Measurements from ENCODE around the gene LRP11.

LRP11 gene

DNA sequence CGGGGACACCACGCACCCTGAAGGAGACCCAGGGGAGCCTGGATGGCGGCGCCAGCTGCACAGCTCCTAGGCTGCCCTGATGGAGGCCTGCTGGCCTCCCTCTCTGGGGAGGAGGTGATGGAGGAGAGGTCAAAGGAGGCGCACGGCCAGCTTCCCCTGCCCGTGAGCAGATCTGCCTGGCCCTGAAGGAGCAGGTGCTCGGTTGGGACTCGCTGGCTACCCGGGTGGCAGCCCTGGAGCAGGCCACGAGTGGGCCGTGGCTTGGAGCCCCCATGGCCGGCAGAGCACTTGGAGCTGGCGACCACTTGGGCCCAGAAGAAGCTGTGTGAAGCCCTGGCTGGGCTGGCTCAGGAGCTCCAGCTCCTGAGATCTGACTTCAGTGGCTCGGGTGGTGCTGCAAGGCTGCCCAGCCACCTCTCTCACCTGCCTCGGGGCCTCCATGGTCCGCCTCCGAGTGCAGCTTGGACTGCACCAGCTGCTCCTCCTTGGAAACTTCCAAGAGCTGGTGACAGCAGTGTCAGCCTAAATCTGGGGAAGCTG is 41.3 kb upstream of the LRP11 start:
- peaks cover 0 to 4% of the 10 kb centered on the region in 2 donors for H3K9me3 ChIP-seq (ENCODE audit: control insufficient read depth in 2 of 2, low read length in 2 of 2)
- no peak overlapping the region for H3K4me3 ChIP-seq (ENCODE audit: low read length in 2 of 2)
- no peak overlapping the region for H3K9ac ChIP-seq (ENCODE audit: low read length in 2 of 2)
- H3K4me1 ChIP-seq (ENCODE audit: control insufficient read depth, insufficient read depth, low read length) = peaks cover 2% of the 10 kb centered on the region
- no peak overlapping the region for H3K27ac ChIP-seq (ENCODE audit: low read length)
- no peaks in the 10 kb centered on the region for H3K27me3 ChIP-seq (ENCODE audit: control insufficient read depth in 1 of 2, insufficient read depth in 2 of 2, low read length in 2 of 2)
- no peaks in the 10 kb centered on the region for H3K36me3 ChIP-seq (ENCODE audit: control insufficient read depth in 2 of 2, insufficient read depth in 2 of 2, low read length in 2 of 2)

DNA sequence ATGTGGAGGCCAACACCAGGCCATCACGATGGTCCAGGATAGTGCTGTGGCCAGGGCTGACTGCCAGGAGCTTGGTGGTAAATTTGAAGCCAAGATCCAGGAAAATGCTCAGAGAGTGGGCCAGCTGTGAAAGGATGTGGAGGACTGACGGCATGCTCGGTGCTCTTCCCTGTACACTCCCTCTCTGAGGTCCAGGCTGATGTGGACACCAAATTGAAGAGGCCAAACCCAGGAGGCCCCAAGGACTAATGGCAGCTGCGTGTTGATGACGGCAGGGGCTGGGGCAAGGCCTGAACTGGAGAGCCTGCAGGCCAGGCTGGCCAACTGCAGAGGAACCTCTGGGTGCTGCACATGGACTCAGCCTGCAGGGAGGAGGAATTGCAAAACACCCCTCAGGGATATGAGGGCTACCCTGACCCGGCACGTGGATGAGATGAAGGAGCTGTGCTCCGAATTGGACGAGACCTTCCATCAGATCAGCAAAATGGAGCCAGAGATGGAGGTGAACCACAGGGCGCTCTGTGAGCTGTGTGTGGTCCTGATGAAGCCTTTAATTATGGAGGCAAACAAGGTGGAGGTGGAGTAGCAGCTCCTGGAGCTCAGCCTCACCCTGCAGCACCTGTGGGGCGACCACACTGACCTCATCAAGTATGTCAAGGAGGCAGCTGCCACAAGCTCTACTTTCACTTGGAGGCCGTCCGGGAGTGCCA is 40.7 kb upstream of the LRP11 start:
- H3K4me1 ChIP-seq (ENCODE audit: control insufficient read depth, insufficient read depth, low read length) = peaks cover 2% of the 10 kb centered on the region
- no peak overlapping the region for H3K9ac ChIP-seq (ENCODE audit: low read length in 2 of 2)
- H3K9me3 ChIP-seq (ENCODE audit: control insufficient read depth in 2 of 2, low read length in 2 of 2) = peaks cover 0 to 4% of the 10 kb centered on the region in 2 donors
- no peak overlapping the region for H3K27ac ChIP-seq (ENCODE audit: low read length)
- no peak overlapping the region for H3K4me3 ChIP-seq (ENCODE audit: low read length in 2 of 2)
- H3K36me3 ChIP-seq (ENCODE audit: control insufficient read depth in 2 of 2, insufficient read depth in 2 of 2, low read length in 2 of 2) = no peaks in the 10 kb centered on the region
- H3K27me3 ChIP-seq (ENCODE audit: control insufficient read depth in 1 of 2, insufficient read depth in 2 of 2, low read length in 2 of 2) = no peaks in the 10 kb centered on the region

DNA sequence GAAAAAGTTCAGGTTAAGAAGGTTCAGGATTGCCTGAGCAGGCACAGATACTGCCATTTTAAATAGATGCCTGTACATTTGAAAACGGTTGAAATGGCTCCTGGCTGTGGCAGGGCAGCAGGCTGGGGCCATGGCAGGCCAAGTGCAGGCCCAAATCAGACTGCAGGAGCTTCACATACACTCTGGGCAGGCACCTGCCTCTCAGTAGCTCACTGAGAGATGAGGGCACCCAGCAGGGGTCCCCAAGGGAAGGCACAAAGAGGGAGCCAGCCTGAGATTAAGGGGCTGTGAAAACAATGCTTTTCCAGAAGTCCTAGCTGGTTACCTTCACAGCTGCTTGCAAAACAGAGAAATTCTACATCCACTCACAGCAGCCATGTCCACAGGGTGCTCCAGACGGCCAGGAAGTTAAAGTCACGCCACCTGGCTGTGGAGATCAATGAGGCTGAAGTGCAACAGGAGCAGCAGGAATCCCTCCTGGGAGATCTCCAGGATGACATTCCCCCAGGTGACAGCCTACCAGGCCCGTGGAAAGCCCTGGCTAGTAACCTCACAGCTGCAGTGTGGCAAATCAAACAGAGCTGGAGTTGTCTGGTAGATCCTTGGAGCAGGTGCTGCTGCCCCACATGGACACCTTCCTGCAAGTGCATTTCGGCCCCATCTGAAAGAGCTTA is 39.9 kb upstream of the LRP11 start:
- peaks cover 2% of the 10 kb centered on the region for H3K4me1 ChIP-seq (ENCODE audit: control insufficient read depth, insufficient read depth, low read length)
- H3K9me3 ChIP-seq (ENCODE audit: control insufficient read depth in 2 of 2, low read length in 2 of 2) = peaks cover 0 to 4% of the 10 kb centered on the region in 2 donors
- no peak overlapping the region for H3K27ac ChIP-seq (ENCODE audit: low read length)
- no peaks in the 10 kb centered on the region for H3K27me3 ChIP-seq (ENCODE audit: control insufficient read depth in 1 of 2, insufficient read depth in 2 of 2, low read length in 2 of 2)
- no peak overlapping the region for H3K4me3 ChIP-seq (ENCODE audit: low read length in 2 of 2)
- no peaks in the 10 kb centered on the region for H3K36me3 ChIP-seq (ENCODE audit: control insufficient read depth in 2 of 2, insufficient read depth in 2 of 2, low read length in 2 of 2)
- no peak overlapping the region for H3K9ac ChIP-seq (ENCODE audit: low read length in 2 of 2)

- no peak overlapping the region for H3K27ac ChIP-seq (ENCODE audit: low read length)
- H3K9me3 ChIP-seq (ENCODE audit: control insufficient read depth in 2 of 2, low read length in 2 of 2) = no peaks in the 10 kb centered on the region
- H3K36me3 ChIP-seq (ENCODE audit: control insufficient read depth in 2 of 2, insufficient read depth in 2 of 2, low read length in 2 of 2) = no peaks in the 10 kb centered on the region
- peaks cover 17% of the 10 kb centered on the region for H3K4me1 ChIP-seq (ENCODE audit: control insufficient read depth, insufficient read depth, low read length)
- H3K4me3 ChIP-seq (ENCODE audit: low read length in 2 of 2) = no peak overlapping the region
- H3K27me3 ChIP-seq (ENCODE audit: control insufficient read depth in 1 of 2, insufficient read depth in 2 of 2, low read length in 2 of 2) = no peaks in the 10 kb centered on the region
- no peak overlapping the region for H3K9ac ChIP-seq (ENCODE audit: low read length in 2 of 2)
Observed at GRCh38 chr6:149901444-149902140, 37.4 kb upstream of the LRP11 start.

DNA sequence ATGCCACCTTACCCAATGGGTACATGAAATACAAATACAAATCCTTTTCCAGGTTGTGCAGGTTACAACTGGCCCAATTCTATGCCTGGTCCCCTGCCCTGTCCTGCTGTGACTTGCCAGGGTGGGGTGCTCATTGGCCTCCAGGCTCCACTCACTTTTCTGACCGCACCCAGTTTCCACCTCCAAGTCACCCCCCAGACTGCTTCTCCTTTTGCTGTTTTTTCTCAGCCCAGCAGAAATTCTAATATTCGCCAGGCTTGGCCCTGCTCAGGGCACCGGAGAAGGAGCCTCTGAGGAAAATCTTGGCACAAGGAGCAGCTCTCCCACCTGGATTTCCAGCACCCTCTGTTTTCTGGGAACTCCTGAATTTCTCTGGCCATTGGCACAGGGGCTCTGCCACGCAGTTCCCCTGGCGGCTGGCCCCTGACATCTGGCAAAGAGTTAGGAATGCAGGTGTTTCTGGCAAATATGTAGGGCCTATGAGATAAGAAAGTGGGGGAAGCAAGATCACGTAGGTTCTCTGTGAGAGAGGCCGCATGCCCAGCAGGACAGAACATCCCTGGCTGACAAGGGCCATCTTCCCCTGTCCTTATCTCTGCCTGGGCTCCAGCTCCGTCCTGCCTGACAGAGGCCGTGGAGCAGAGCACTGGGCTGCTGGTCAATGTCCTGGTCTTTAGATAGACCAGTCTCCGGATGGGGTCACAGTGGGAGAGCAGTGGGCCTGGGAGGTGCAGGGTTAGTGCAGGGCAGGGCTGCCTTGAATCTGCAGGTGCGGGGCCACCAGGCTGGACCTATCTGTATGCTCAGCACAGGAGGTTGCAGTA is 36.7 kb upstream of the LRP11 start:
- Histone ChIP-seq H3K9me3 (ENCODE audit: control insufficient read depth in 2 of 2, low read length in 2 of 2) (no peaks in the 10 kb centered on the region), H3K4me1 (ENCODE audit: control insufficient read depth, insufficient read depth, low read length) (peaks cover 25% of the 10 kb centered on the region), H3K36me3 (ENCODE audit: control insufficient read depth in 2 of 2, insufficient read depth in 2 of 2, low read length in 2 of 2) (no peaks in the 10 kb centered on the region), H3K27me3 (ENCODE audit: control insufficient read depth in 1 of 2, insufficient read depth in 2 of 2, low read length in 2 of 2) (no peaks in the 10 kb centered on the region), H3K27ac (ENCODE audit: low read length) (no peak overlapping the region), H3K9ac (ENCODE audit: low read length in 2 of 2) (no peak overlapping the region), H3K4me3 (ENCODE audit: low read length in 2 of 2) (no peak overlapping the region)

GRCh38 chr6:149899926-149900619 is 35.9 kb upstream of the LRP11 start:
- H3K4me1 ChIP-seq (ENCODE audit: control insufficient read depth, insufficient read depth, low read length) = peaks cover 32% of the 10 kb centered on the region
- H3K9ac ChIP-seq (ENCODE audit: low read length in 2 of 2) = no peak overlapping the region
- H3K27ac ChIP-seq (ENCODE audit: low read length) = no peak overlapping the region
- no peak overlapping the region for H3K4me3 ChIP-seq (ENCODE audit: low read length in 2 of 2)
- no peaks in the 10 kb centered on the region for H3K36me3 ChIP-seq (ENCODE audit: control insufficient read depth in 2 of 2, insufficient read depth in 2 of 2, low read length in 2 of 2)
- H3K9me3 ChIP-seq (ENCODE audit: control insufficient read depth in 2 of 2, low read length in 2 of 2) = no peaks in the 10 kb centered on the region
- no peaks in the 10 kb centered on the region for H3K27me3 ChIP-seq (ENCODE audit: control insufficient read depth in 1 of 2, insufficient read depth in 2 of 2, low read length in 2 of 2)

DNA sequence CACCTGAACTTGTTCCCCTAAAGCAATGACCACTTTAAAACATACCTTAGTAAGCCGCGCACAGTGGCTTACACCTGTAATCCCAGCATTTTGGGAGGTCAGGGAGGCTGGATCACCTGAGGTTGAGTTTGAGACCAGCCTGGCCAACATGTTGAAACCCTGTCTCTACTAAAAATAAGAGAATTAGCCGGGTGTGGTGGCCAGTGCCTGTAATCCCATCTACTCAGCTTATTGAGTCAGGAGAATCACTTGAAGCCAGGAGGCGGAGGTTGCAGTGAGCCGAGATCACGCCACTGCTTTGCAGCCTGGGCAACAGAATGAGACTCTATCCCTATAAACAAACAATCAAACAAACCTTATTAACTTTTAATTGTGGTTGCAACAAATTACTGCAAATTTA is 35.3 kb upstream of the LRP11 start:
- Histone ChIP-seq H3K4me3 (ENCODE audit: low read length in 2 of 2) (no peak overlapping the region), H3K4me1 (ENCODE audit: control insufficient read depth, insufficient read depth, low read length) (peaks cover 36% of the 10 kb centered on the region), H3K9ac (ENCODE audit: low read length in 2 of 2) (no peak overlapping the region), H3K27ac (ENCODE audit: low read length) (no peak overlapping the region), H3K36me3 (ENCODE audit: control insufficient read depth in 2 of 2, insufficient read depth in 2 of 2, low read length in 2 of 2) (no peaks in the 10 kb centered on the region), H3K9me3 (ENCODE audit: control insufficient read depth in 2 of 2, low read length in 2 of 2) (no peaks in the 10 kb centered on the region), H3K27me3 (ENCODE audit: control insufficient read depth in 1 of 2, insufficient read depth in 2 of 2, low read length in 2 of 2) (no peaks in the 10 kb centered on the region)

- H3K4me1 ChIP-seq (ENCODE audit: control insufficient read depth, insufficient read depth, low read length) = peaks cover 33% of the 10 kb centered on the region
- no peaks in the 10 kb centered on the region for H3K9me3 ChIP-seq (ENCODE audit: control insufficient read depth in 2 of 2, low read length in 2 of 2)
- no peaks in the 10 kb centered on the region for H3K36me3 ChIP-seq (ENCODE audit: control insufficient read depth in 2 of 2, insufficient read depth in 2 of 2, low read length in 2 of 2)
- H3K27ac ChIP-seq (ENCODE audit: low read length) = no peak overlapping the region
- no peak overlapping the region for H3K9ac ChIP-seq (ENCODE audit: low read length in 2 of 2)
- H3K27me3 ChIP-seq (ENCODE audit: control insufficient read depth in 1 of 2, insufficient read depth in 2 of 2, low read length in 2 of 2) = no peaks in the 10 kb centered on the region
- H3K4me3 ChIP-seq (ENCODE audit: low read length in 2 of 2) = no peak overlapping the region
Observed at GRCh38 chr6:149898966-149899365, 34.8 kb upstream of the LRP11 start.

GRCh38 chr6:149897855-149898744 is 33.9 kb upstream of the LRP11 start, which contains the start of gene RAET1E:
RAET1E (minus strand) TSS chr6:149898113; CDS start chr6:149890901, 7,212 bp downstream.
- H3K4me3 ChIP-seq (ENCODE audit: low read length in 2 of 2) = peak within 1 kb of the TSS; percentile 60 to 70
- H3K9me3 ChIP-seq (ENCODE audit: control insufficient read depth in 2 of 2, low read length in 2 of 2) = no peaks in the 10 kb centered on the region
- H3K36me3 ChIP-seq (ENCODE audit: control insufficient read depth in 2 of 2, insufficient read depth in 2 of 2, low read length in 2 of 2) = no peaks in the 10 kb centered on the region
- H3K27ac ChIP-seq (ENCODE audit: low read length) = peak within 1 kb of the TSS; percentile 64
- peak within 1 kb of the TSS; percentile 51 to 58 for H3K9ac ChIP-seq (ENCODE audit: low read length in 2 of 2)
- peaks cover 33% of the 10 kb centered on the region for H3K4me1 ChIP-seq (ENCODE audit: control insufficient read depth, insufficient read depth, low read length)
- no peaks in the 10 kb centered on the region for H3K27me3 ChIP-seq (ENCODE audit: control insufficient read depth in 1 of 2, insufficient read depth in 2 of 2, low read length in 2 of 2)
